Right lobe of liver (tissue), 4 donors: ENCODE results near the gene UQCR10.

Experiments
- POLR2A ChIP-seq: fragments of 450-650 bp; IDR thresholded peaks from one replicate; pipeline ENCODE4 v1.6.1; 2017; ENCODE audit warnings: antibody characterized with exemption, mild to moderate bottlenecking
- TF ChIP-seq, protein P1 (sequence below), 4 donors: fragments of 200-600 bp in 3 of 4; fragments of 450-650 bp in 1 of 4; IDR thresholded peaks; one replicate each; pipeline versions ENCODE4 v1.5.1 to v1.8.0; 2016 to 2022; ENCODE audit warnings: antibody characterized with exemption in 4 of 4, mild to moderate bottlenecking in 2 of 4
- donor health status: DM: no; HTN: no; CAD: no.
- donor health status: DM: no; HTN: no; CAD: no.
- donor health status: DM: no; HTN: yes; CAD: no.

DNA sequence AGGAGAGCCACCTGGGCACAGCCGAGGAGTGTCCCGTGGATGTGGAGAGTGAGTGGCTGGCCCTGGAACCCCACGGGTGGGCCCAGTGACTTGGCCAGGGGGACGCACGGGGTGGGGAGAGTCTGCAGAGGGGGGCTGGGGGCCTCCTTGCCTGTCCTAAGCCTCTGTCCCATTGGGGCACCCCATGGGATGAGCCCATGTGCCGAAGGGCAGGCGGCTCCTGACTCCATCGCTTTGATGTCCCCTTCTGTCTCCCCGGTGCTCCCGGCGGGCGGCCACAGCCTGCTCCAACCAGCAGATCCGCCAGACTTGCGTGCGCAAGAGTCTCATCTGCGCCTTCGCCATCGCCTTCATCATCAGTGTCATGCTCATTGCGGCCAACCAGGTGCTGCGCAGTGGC, 38.0 kb upstream of the UQCR10 start:
- TF ChIP-seq, protein P1, sequence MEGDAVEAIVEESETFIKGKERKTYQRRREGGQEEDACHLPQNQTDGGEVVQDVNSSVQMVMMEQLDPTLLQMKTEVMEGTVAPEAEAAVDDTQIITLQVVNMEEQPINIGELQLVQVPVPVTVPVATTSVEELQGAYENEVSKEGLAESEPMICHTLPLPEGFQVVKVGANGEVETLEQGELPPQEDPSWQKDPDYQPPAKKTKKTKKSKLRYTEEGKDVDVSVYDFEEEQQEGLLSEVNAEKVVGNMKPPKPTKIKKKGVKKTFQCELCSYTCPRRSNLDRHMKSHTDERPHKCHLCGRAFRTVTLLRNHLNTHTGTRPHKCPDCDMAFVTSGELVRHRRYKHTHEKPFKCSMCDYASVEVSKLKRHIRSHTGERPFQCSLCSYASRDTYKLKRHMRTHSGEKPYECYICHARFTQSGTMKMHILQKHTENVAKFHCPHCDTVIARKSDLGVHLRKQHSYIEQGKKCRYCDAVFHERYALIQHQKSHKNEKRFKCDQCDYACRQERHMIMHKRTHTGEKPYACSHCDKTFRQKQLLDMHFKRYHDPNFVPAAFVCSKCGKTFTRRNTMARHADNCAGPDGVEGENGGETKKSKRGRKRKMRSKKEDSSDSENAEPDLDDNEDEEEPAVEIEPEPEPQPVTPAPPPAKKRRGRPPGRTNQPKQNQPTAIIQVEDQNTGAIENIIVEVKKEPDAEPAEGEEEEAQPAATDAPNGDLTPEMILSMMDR (IDR thresholded peaks at IDR 0.05): no peak
- TF ChIP-seq POLR2A: no peak
